ENCODE measurements around the gene PLA2G12A. TPM values are rescaled to one million over a fixed set of nuclear protein-coding genes. Genes with fewer than 3 reads are reported as not detected.
"Not testable (repeated sequence)": the region's sequence is repeated elsewhere in the genome, so short reads cannot be mapped to it uniquely, and the experiment has no call there.

PLA2G12A gene
- total RNA-seq, 4 donors from 2014 or later: 16.7 to 28.7 (median 25.5) TPM

GRCh38 chr4:109682875-109683274 lies 47.0 kb downstream of the PLA2G12A start:
- TF ChIP-seq CTCF (IDR thresholded peaks at IDR 0.05) (no peak), POLR2A (IDR thresholded peaks at IDR 0.05) (no peak)
- H3K36me3 ChIP-seq: no peaks in the 10 kb centered on the region
- H3K9me3 ChIP-seq: no peaks in the 10 kb centered on the region
- intact Hi-C loops (cut with DNase I; ENCODE audit: low total_unique reads): no loop called here
- H3K27ac ChIP-seq: no peak overlapping the region
- no peak overlapping the region for H3K4me3 ChIP-seq
- no peaks in the 10 kb centered on the region for H3K4me1 ChIP-seq
- no peak for DNase-seq
- no peaks in the 10 kb centered on the region for H3K27me3 ChIP-seq

GRCh38 chr4:109678925-109679324 lies 50.9 kb downstream of the PLA2G12A start:
- H3K4me1 ChIP-seq; H3K9me3 ChIP-seq; DNase-seq; intact Hi-C loops (cut with DNase I; ENCODE audit: low total_unique reads); H3K27me3 ChIP-seq; H3K36me3 ChIP-seq; H3K4me3 ChIP-seq; H3K27ac ChIP-seq: not testable (repeated sequence)

DNA sequence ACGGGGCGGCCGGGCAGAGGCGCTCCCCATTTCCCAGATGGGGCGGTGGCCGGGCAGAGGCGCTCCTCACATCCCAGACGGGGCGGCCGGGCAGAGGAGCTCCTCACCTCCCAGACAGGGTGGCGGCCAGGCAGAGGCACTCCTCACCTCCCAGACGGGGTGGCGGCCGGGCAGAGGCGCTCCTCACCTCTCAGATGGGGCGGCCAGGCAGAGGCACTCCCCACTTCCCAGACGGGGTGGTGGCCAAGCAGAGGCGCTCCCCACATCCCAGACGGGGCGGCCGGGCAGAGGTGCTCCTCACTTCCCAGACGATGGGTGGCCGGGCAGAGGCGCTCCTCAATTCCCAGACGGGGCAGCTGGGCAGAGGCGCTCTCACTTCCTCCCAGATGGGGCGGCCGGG lies 51.4 kb downstream of the PLA2G12A start:
- intact Hi-C loops (cut with DNase I; ENCODE audit: low total_unique reads); H3K36me3 ChIP-seq; H3K4me3 ChIP-seq; DNase-seq; H3K27ac ChIP-seq; H3K9me3 ChIP-seq; H3K4me1 ChIP-seq; H3K27me3 ChIP-seq: not testable (repeated sequence)

DNA sequence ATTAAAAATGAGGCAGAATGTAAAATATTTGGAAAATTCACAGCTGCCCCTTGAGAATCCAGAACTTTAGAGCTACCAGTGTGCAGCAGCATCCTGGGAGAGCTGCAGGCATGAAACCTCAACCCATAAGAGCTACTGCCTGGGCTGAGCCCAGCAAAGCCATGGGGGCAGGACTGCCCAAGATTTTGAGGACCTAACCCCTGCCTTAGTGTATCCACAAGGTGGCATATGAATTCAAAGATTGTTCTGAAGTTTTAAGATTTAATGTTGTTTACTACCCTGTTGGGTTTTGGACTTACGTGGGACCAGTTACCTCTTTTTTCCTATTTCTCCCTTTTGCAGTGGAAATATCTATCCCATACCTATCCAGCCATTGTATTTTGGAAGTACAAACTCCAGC lies 53.0 kb downstream of the PLA2G12A start:
- no peak for DNase-seq
- Histone ChIP-seq H3K4me3 (no peak overlapping the region), H3K27ac (no peak overlapping the region), H3K36me3 (no peaks in the 10 kb centered on the region), H3K27me3 (no peaks in the 10 kb centered on the region), H3K4me1 (no peaks in the 10 kb centered on the region), H3K9me3 (no peaks in the 10 kb centered on the region)
- no peak for TF ChIP-seq POLR2A (IDR thresholded peaks at IDR 0.05)
- TF ChIP-seq CTCF (IDR thresholded peaks at IDR 0.05): no peak
- intact Hi-C loops (cut with DNase I; ENCODE audit: low total_unique reads): no loop called here

GRCh38 chr4:109675843-109676242 lies 54.0 kb downstream of the PLA2G12A start:
- no peaks in the 10 kb centered on the region for H3K36me3 ChIP-seq
- H3K9me3 ChIP-seq: peaks cover 0 to 6% of the 10 kb centered on the region in 2 donors
- no peak for TF ChIP-seq CTCF (IDR thresholded peaks at IDR 0.05)
- TF ChIP-seq POLR2A (IDR thresholded peaks at IDR 0.05): no peak
- H3K4me1 ChIP-seq: no peaks in the 10 kb centered on the region
- H3K4me3 ChIP-seq: no peak overlapping the region
- intact Hi-C loops (cut with DNase I; ENCODE audit: low total_unique reads): no loop called here
- H3K27me3 ChIP-seq: no peaks in the 10 kb centered on the region
- H3K27ac ChIP-seq: no peak overlapping the region
- no peak for DNase-seq

- H3K9me3 ChIP-seq: peaks cover 0 to 6% of the 10 kb centered on the region in 2 donors
- H3K4me3 ChIP-seq: no peak overlapping the region
- TF ChIP-seq POLR2A (IDR thresholded peaks at IDR 0.05): no peak
- no peak for TF ChIP-seq CTCF (IDR thresholded peaks at IDR 0.05)
- H3K27me3 ChIP-seq: no peaks in the 10 kb centered on the region
- H3K4me1 ChIP-seq: no peaks in the 10 kb centered on the region
- DNase-seq: no peak
- no peak overlapping the region for H3K27ac ChIP-seq
- intact Hi-C loops (cut with DNase I; ENCODE audit: low total_unique reads): no loop called here
- H3K36me3 ChIP-seq: no peaks in the 10 kb centered on the region
These were observed 54.7 kb downstream of the PLA2G12A start for GRCh38 chr4:109675181-109675580.

Measured in uterus (tissue), 4 donors.